Body of pancreas (tissue), 4 donors: ENCODE results near the gene KLHL1.

ENCODE experiments used
- POLR2A ChIP-seq, 3 donors: fragments of 450-650 bp; IDR thresholded peaks; one replicate each; pipeline ENCODE4 v1.6.1; 2016; ENCODE audit warnings: antibody characterized with exemption in 3 of 3, mild to moderate bottlenecking in 2 of 3
- TF ChIP-seq, protein P1 (sequence below), 7 experiments: fragments of 450-650 bp in 4 of 7; fragments of 200-600 bp in 3 of 7; sonication (generic) in 3 of 7; IDR thresholded peaks; one replicate each; pipeline ENCODE4 v1.5.1; 2016 to 2019; ENCODE audit warnings: antibody characterized with exemption in 7 of 7

DNA sequence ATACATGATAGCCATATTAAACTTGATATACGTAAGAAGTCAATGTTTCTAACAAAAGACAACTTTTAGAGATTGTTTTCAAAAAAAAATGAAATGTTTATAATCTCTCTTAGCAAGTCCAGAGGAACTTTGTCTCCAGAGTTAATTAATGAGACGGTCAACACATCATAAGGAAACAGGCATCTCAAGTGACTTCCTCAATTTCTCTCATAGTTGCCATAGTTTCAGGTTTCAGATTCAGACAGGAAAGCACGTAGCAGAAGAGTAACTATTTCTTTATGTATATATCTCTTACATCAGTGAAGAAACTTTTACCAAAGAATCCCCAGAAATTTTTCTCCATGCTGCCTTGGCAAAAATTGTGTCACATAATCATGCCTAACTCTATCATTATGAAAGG, 160.2 kb downstream of the KLHL1 start:
- no peak for TF ChIP-seq POLR2A (IDR thresholded peaks at IDR 0.05)
- TF ChIP-seq, protein P1, sequence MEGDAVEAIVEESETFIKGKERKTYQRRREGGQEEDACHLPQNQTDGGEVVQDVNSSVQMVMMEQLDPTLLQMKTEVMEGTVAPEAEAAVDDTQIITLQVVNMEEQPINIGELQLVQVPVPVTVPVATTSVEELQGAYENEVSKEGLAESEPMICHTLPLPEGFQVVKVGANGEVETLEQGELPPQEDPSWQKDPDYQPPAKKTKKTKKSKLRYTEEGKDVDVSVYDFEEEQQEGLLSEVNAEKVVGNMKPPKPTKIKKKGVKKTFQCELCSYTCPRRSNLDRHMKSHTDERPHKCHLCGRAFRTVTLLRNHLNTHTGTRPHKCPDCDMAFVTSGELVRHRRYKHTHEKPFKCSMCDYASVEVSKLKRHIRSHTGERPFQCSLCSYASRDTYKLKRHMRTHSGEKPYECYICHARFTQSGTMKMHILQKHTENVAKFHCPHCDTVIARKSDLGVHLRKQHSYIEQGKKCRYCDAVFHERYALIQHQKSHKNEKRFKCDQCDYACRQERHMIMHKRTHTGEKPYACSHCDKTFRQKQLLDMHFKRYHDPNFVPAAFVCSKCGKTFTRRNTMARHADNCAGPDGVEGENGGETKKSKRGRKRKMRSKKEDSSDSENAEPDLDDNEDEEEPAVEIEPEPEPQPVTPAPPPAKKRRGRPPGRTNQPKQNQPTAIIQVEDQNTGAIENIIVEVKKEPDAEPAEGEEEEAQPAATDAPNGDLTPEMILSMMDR (IDR thresholded peaks at IDR 0.05) = no peak
